HG02981 (cell line): ENCODE results near the gene HSPB7.
"Not testable (repeated sequence)": the region's sequence is repeated elsewhere in the genome, so short reads cannot be mapped to it uniquely, and the experiment has no call there.

Experiments used
- ATAC-seq: cut with Tn5 transposase; IDR thresholded peaks from one replicate; pipeline ENCODE4 v1.9.1; 2021; ENCODE audit warnings: mild to moderate bottlenecking, moderate library complexity; ENCODE audit not compliant: unreplicated experiment

The HSPB7 gene

GRCh38 chr1:16023050-16023653 is 5.3 kb upstream of the HSPB7 start:
- ATAC-seq = no peak

- no peak for ATAC-seq
These were observed 4.5 kb upstream of the HSPB7 start for GRCh38 chr1:16022393-16022792.

GRCh38 chr1:16021681-16022080 is 3.8 kb upstream of the HSPB7 start, which contains the start of gene CLCNKA:
CLCNKA (plus strand) TSS chr1:16022036; CDS start chr1:16022620, 584 bp downstream.
- no peak for ATAC-seq

- ATAC-seq = not testable (repeated sequence)
These were observed 3.0 kb upstream of the HSPB7 start for GRCh38 chr1:16020878-16021277.

- ATAC-seq = no peak
These were observed 2.5 kb upstream of the HSPB7 start for GRCh38 chr1:16020325-16020724.

- no peak for ATAC-seq
These were observed 1.9 kb upstream of the HSPB7 start for GRCh38 chr1:16019644-16020277.

- ATAC-seq = no peak
These were observed 1.2 kb upstream of the HSPB7 start for GRCh38 chr1:16018749-16019643.

- no peak for ATAC-seq
These were observed 465 bp upstream of the HSPB7 start for GRCh38 chr1:16018308-16018707.

- ATAC-seq = no peak
These were observed 775 bp downstream of the HSPB7 start for GRCh38 chr1:16017076-16017460.

- ATAC-seq = no peak
These were observed 1.6 kb downstream of the HSPB7 start for GRCh38 chr1:16015960-16016901.

- ATAC-seq = no peak
These were observed 2.4 kb downstream of the HSPB7 start for GRCh38 chr1:16015491-16015890.

GRCh38 chr1:16014509-16015482 is 3.0 kb downstream of the HSPB7 start:
- ATAC-seq = no peak

- ATAC-seq = no peak
These were observed 4.0 kb downstream of the HSPB7 start for GRCh38 chr1:16013908-16014258.

GRCh38 chr1:16013220-16013907 is 4.5 kb downstream of the HSPB7 start:
- no peak for ATAC-seq

GRCh38 chr1:16012590-16013219 is 5.1 kb downstream of the HSPB7 start:
- no peak for ATAC-seq

GRCh38 chr1:16011936-16012589 is 5.8 kb downstream of the HSPB7 start:
- ATAC-seq = no peak

- no peak for ATAC-seq
These were observed 7.0 kb downstream of the HSPB7 start for GRCh38 chr1:16010837-16011236.

- ATAC-seq = no peak
These were observed 8.2 kb downstream of the HSPB7 start for GRCh38 chr1:16009678-16010077.
